PFSK-1 (cell line): ENCODE results near the gene MBNL2.

Experiments used
- FOXP2 ChIP-seq: optimal IDR thresholded peaks from 2 replicates; pipeline ENCODE3; 2011; ENCODE audit warnings: borderline replicate concordance, control low read depth, inconsistent platforms; ENCODE audit not compliant: insufficient read depth; ENCODE audit errors: extremely low read length, extremely low read depth
- POLR2AphosphoS5 ChIP-seq: IDR thresholded peaks from 2 replicates; pipeline ENCODE4 v1.6.1; 2012; ENCODE audit warnings: low read depth, mild to moderate bottlenecking, control low read depth, low read length, moderate library complexity
- REST ChIP-seq, 2 experiments: IDR thresholded peaks; 2 replicates each; pipeline versions ENCODE4 v1.6.1 to v1.8.0; 2011 to 2012; ENCODE audit warnings: low read depth in 2 of 2, low read length in 2 of 2, control low read depth in 1 of 2, inconsistent platforms in 1 of 2, mild to moderate bottlenecking in 1 of 2, moderate library complexity in 1 of 2; ENCODE audit not compliant: insufficient read depth in 1 of 2
- SIN3A ChIP-seq: IDR thresholded peaks from 2 replicates; pipeline ENCODE4 v1.6.1; 2012; ENCODE audit warnings: mild to moderate bottlenecking, low read length, moderate library complexity, borderline replicate concordance; ENCODE audit not compliant: insufficient read depth
- TAF1 ChIP-seq: IDR thresholded peaks from 2 replicates; pipeline ENCODE4 v1.6.1; 2012; ENCODE audit warnings: low read length, control low read depth, borderline replicate concordance; ENCODE audit not compliant: insufficient read depth

MBNL2 gene

DNA sequence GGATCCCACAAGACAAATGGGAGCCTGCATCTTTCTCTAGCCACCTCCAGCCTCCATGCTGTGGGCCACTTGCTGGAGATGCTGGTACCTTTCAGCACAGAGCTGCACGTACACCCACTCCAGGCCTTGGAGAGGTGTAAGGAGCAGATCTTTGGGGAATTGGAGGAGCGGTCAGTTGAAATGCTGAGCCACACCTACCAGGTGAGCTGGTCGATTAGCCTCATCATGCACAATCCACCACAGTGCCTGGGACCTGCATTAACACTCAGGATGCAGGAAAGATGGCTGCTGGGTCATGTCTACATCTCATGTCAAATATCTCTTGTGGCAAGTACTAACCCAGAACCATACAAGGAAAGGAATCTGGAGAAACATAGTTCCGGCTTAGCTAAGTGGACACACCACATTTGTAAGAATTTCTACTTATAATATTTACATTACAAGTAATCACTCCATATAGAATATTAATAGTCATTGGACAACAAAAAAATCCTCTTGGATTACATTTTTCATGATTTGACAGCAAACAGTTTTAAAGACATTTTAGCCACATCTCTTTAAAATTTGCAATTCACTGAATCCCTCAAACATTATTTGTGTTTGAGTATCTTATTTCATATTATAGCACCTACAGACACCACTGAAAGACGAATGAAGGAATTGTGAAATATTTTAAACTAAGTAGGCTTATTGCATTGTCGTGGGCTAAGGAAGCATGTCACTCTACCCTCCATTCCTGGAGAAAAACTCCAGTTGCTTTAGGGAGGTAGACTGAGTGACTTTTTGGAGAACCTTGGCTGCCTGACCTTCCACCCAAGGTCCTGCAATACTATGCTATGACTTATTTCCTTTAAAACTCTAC is 21.8 kb upstream of the MBNL2 start:
- no peak for TF ChIP-seq REST (IDR thresholded peaks at IDR 0.05; ENCODE audit: insufficient read depth in 1 of 2, low read depth in 2 of 2, low read length in 2 of 2)
- no peak for TF ChIP-seq FOXP2
- no peak for TF ChIP-seq TAF1
- TF ChIP-seq POLR2AphosphoS5: no peak
- TF ChIP-seq SIN3A: no peak

DNA sequence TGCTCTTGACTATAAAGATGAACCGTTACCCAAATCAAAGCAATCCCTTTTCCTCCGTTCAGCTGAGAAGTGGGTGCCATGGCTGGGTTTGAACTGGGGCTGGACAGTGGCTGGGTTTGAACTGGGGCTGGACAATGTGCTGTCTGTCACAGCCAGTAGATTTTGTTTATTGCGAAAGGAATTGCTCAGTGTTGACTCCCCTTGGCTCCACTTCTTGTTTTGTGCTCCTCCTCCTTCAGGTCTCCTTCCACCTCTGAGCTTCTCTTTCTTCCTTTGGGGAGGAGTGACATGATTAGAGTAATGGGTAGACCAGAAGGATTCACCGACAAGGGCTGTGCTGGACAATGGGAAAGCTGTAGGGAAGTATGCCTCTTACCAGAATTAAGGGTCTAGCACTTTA is 19.4 kb upstream of the MBNL2 start:
- no peak for TF ChIP-seq POLR2AphosphoS5
- TF ChIP-seq REST (IDR thresholded peaks at IDR 0.05; ENCODE audit: insufficient read depth in 1 of 2, low read depth in 2 of 2, low read length in 2 of 2): no peak
- TF ChIP-seq TAF1: no peak
- no peak for TF ChIP-seq SIN3A
- no peak for TF ChIP-seq FOXP2

- no peak for TF ChIP-seq POLR2AphosphoS5
- no peak for TF ChIP-seq REST (IDR thresholded peaks at IDR 0.05; ENCODE audit: insufficient read depth in 1 of 2, low read depth in 2 of 2, low read length in 2 of 2)
Measured at GRCh38 chr13:97205465-97205864, 16.7 kb upstream of the MBNL2 start.

GRCh38 chr13:97205982-97206381 is 16.2 kb upstream of the MBNL2 start:
- TF ChIP-seq REST (IDR thresholded peaks at IDR 0.05; ENCODE audit: insufficient read depth in 1 of 2, low read depth in 2 of 2, low read length in 2 of 2): no peak
- no peak for TF ChIP-seq SIN3A
- TF ChIP-seq FOXP2: no peak
- no peak for TF ChIP-seq TAF1
- TF ChIP-seq POLR2AphosphoS5: no peak

- TF ChIP-seq TAF1 (no peak), POLR2AphosphoS5 (no peak), FOXP2 (no peak), SIN3A (no peak)
Measured at GRCh38 chr13:97211300-97211699, 10.8 kb upstream of the MBNL2 start.
